T-helper 2 cell (primary cell): ENCODE measurements around the gene STXBP6.
"Not testable (repeated sequence)": the region's sequence is repeated elsewhere in the genome, so short reads cannot be mapped to it uniquely, and the experiment has no call there.

Experiments
- DNase-seq, 5 experiments: peaks; one replicate each; pipeline versions ENCODE4 v3.0.0 to v3.0.0-alpha.2; 2012 to 2022

Gene STXBP6

DNA sequence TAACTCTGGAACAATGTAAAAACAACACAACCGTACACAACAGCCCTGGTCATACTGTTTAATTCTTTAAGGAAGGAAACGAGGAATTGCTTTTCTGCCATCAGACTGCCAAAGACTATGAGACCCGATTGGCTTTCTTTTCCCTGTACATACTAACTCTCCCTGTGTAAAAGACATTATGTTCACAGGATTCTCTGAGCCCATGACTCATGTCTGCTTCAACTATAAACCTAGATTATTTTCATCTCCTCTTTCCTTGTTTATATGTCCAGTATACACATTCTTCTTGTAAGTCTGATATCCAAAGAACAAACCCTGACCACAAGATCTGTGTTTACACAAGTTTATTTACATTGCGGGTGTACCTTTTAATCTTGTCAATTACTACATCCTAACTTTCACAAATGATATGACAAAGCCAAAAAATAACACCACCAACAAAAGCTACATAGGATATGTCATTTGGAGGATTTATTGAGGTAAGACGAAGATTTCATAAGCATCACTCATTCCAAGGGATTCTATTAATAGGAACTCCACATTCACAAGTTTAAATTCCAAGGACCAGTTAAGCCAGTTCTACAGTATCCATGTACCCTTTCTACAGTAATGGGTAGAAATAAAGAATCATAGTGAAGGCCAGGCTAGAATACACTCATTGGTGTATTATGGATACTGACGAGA is 67.3 kb downstream of the STXBP6 start:
- DNase-seq: no peak

GRCh38 chr14:24979725-24980239 is 70.2 kb downstream of the STXBP6 start:
- DNase-seq: no peak

DNA sequence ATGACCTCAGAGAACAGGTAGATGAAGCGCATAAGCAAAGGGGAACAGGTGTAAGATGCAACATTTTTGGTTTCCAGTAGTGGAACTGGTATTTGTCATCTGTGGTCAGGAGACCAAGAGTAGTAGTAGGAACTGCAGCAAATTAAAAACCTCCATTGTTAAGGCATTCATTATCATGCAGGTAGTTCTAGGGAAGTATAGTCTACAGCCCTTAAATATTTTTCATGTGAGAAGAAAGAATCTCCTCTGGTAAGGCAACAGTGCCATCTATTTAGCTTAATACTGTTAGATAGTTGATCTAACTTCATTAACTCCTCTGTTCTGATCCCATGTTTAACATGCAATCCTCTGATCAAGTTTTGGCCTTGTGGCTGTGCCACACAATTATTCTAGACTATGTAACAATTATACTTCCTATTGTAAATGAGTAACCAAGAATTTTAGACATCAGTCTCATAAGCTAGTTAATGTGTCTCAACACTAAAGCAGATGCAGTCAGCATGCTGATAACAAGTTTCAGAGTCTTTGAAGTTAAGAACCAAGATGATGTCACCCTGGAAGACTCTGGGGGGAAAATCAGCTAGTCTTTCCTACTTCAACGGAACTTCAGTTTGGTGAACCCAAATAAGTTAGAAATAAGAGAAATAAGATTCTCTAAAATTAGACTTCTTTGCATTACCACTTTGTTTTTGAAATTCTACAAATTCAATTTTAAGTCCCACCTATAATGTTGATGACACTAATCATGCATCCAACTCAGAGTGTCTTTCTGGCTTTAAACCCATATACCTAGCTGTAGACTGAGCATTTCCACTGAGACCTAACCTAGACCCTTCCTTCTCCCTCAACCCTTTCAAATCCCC is 70.9 kb downstream of the STXBP6 start:
- DNase-seq: no peak

DNA sequence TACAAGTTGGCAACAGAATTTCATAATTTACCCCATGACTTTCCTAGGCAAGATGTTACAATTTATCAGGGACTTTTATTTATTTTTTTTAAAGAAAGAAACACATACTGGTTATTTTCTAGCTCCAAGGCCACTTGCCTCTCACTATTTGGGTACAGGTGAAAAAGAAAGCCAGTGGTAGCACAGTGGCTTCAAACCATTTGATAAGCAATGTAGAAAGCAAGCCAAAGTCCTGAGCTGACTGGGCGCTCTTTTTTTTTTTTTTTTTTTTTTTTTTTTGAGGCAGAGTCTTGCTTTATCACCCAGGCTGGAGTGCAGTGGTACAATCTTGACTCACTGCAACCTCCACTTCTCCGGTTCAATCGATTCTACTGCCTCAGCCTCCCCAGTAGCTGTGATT is 73.3 kb downstream of the STXBP6 start:
- DNase-seq: no peak

- DNase-seq: no peak
These were observed 74.6 kb downstream of the STXBP6 start for GRCh38 chr14:24975393-24975792.

DNA sequence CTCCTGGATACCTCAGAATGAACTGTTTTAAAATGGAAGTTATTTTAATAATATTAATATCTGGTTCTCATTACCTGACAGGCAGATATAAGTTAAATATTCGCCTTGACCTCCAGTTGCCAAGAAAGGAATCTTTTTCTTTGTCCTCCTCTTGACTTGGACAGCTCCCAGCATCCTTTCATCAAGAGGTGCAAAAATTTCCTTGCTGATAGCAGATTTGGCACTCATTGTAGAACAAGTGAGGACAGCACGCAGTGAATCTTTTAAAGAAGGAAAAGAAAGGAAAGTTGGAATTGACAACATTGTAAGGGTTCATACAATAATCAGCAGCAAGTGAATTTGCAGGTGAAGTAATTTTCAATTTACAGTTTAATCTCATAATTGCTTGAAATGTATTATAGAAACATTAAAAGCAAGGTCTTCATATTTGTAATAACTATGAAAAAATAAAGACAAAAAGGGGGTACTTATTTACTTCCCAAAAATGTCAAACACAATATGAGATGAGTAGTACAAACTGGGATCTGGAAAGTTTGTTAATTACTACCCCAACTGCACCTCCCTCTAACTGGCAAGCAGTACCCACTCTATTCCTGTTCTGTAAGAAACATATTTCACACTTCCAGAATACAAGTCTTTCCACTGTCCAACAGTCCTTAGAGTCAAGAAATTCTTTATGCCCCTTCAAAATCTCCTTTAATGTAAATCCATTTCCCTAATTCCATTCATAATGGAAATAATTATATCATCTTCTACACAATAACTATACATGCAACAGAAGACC is 75.2 kb downstream of the STXBP6 start:
- DNase-seq: no peak

GRCh38 chr14:24972844-24973243 is 77.1 kb downstream of the STXBP6 start:
- no peak for DNase-seq

GRCh38 chr14:24971255-24971654 is 78.7 kb downstream of the STXBP6 start:
- no peak for DNase-seq

DNA sequence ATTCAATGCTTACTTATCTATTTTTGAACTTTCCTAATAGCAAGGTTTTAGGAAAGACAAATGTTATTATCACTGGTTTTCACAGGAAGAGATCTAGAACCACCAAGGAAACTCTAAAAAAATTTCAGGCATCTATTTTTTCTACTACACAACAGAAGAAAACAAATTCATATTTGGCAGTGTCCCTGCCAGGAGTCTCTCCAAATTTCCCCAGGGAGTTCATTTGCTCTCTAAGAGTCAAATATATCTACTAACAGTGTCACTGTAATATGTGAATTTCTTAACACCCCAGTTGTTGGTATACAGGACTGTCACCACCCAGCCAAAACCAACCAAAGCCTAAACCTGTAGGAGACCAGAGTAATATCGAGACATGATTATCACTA is 83.4 kb downstream of the STXBP6 start:
- no peak for DNase-seq

- DNase-seq: no peak
These were observed 83.9 kb downstream of the STXBP6 start for GRCh38 chr14:24965934-24966578.

DNA sequence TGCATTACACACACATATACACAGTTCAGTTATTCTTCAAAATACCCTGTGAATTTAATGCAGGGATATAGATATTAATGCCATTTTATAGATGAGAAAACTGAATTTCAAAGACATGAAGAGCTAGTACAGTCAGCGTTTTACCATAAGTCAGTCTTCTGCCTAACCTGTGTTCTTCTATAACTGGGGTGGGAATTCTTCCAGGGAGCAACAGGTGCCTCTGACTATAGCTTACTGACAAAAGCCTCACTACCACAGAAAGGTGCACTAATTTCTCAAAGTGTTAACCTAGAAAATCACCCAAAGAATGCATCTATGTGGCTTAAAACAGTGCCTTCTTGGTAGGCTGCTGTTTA is 84.4 kb downstream of the STXBP6 start:
- no peak for DNase-seq

- no peak for DNase-seq
These were observed 85.4 kb downstream of the STXBP6 start for GRCh38 chr14:24964591-24964990.

- no peak for DNase-seq
These were observed 85.9 kb downstream of the STXBP6 start for GRCh38 chr14:24964048-24964447.

DNA sequence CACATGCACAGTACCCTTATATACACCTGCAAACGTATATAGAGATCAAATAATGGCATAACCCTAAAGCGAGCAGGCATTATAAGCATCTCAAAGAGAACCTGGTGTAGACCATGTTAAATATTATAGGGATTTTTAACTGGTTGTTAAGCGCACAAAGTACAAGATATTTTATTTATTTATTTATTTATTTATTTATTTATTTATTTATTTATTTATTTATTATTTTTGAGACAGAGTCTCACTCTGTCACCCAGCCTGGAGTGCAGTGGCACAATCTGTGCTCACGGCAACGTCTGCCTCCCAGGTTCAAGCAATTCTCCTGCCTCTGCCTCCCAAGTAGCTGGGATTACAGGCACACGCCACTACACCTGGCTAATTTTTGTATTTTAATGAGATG is 87.8 kb downstream of the STXBP6 start:
- not testable (repeated sequence) for DNase-seq

- no peak for DNase-seq
These were observed 89.1 kb downstream of the STXBP6 start for GRCh38 chr14:24960816-24961215.

- no peak for DNase-seq
These were observed 90.1 kb downstream of the STXBP6 start for GRCh38 chr14:24959791-24960331.

DNA sequence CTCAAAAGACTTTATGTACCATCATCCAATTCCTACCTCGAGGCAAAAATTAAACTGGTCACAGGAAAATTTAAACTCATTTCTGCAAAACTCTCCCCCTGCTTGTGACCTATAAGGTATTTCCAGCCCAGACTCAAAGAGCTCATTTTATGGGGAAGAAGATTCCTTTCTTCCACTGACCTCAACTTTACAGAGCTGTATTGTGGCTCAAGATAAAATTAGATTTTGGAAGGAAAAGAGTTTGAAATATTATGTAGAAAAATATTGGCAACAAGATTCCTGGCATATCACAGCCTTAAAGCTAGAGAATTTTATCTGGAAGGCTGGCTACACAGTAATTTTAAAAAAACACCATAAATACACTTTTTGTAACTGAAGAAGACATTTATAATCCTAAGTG is 91.7 kb downstream of the STXBP6 start:
- DNase-seq: no peak

- no peak for DNase-seq
These were observed 92.1 kb downstream of the STXBP6 start for GRCh38 chr14:24957814-24958213.

- no peak for DNase-seq
These were observed 93.8 kb downstream of the STXBP6 start for GRCh38 chr14:24956104-24956503.

- no peak for DNase-seq
These were observed 95.3 kb downstream of the STXBP6 start for GRCh38 chr14:24954700-24955037.

GRCh38 chr14:24954037-24954699 is 95.8 kb downstream of the STXBP6 start:
- no peak for DNase-seq
